ENCODE results near the gene LUZP4. TPM values are rescaled to one million over a fixed set of nuclear protein-coding genes. Genes with fewer than 3 reads are reported as not detected.

Gene LUZP4
- total RNA-seq, 1 experiment from 2014 or later = not detected

DNA sequence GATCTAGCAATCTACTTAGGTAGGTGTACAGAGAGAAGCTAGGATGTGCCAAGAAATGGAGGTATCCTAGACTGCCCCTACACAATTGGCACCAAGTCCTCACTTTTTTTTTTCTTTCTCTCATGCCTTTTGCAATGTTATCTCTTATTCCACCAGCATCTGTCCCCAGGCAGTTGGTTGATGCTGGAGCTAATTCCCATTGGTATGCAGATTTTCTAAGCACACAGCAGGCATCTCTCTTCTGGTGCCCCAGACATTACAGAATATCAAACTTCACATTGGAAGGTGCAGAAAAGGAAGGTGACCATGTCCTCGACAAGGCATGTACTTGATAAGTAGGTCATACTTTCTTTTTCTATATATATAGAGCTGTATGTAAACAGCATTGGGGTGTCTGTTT lies 21.6 kb downstream of the LUZP4 start (continued):
- TF ChIP-seq ZNF274 (IDR thresholded peaks at IDR 0.05; ENCODE audit: low read depth, low read length) = no peak
- TF ChIP-seq, protein P1, sequence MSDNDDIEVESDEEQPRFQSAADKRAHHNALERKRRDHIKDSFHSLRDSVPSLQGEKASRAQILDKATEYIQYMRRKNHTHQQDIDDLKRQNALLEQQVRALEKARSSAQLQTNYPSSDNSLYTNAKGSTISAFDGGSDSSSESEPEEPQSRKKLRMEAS (IDR thresholded peaks at IDR 0.05) = no peak

DNA sequence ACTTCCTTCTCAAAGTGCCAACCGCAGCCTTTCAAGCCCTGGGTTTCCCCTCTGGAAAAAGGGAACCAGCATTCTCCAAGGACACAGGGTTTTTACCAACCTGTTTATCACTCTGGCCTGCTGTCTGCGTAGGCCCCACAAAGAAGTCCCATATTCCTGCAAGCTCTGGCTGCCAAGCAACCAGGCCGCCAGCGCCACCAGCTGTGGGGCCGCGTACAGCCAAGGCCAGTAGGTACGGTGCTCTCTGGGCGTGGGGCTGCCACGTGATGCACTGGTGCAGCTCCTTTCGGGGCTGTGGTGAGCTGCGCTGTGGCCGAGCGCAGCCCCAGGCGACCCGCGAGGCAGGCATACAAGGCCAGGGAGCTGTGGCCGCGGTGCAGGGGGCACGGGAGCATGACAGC lies 22.1 kb downstream of the LUZP4 start:
- Histone ChIP-seq H3K36me3 (ENCODE audit: control insufficient read depth in 1 of 2, insufficient read depth in 2 of 2, low read length in 2 of 2) (no peaks in the 10 kb centered on the region), H3K4me3 (replicated peaks in 1 of 2; ENCODE audit: low read depth in 1 of 2, low read length in 2 of 2) (no peak overlapping the region), H3K4me2 (ENCODE audit: low read length) (no peak overlapping the region), H3K9me2 (ENCODE audit: insufficient read depth) (no peaks in the 10 kb centered on the region), H3K79me2 (ENCODE audit: insufficient read depth, low read length) (no peaks in the 10 kb centered on the region), H3K9ac (ENCODE audit: low read length) (no peak overlapping the region), H2AFZ (ENCODE audit: low read depth, low read length, poor library complexity, severe bottlenecking) (no peak overlapping the region), H3K9me3 (ENCODE audit: control insufficient read depth in 1 of 2, insufficient read depth in 1 of 2, low read depth in 1 of 2, low read length in 2 of 2) (no peaks in the 10 kb centered on the region), H3K4me1 (ENCODE audit: control insufficient read depth in 1 of 2, insufficient read depth in 2 of 2, low read length in 2 of 2) (no peaks in the 10 kb centered on the region), H3K27me3 (ENCODE audit: insufficient read depth, low read length) (no peaks in the 10 kb centered on the region), H4K20me1 (ENCODE audit: insufficient read depth) (no peaks in the 10 kb centered on the region), H3K27ac (ENCODE audit: low read depth, low read length) (no peak overlapping the region)
- TF ChIP-seq, protein P2, sequence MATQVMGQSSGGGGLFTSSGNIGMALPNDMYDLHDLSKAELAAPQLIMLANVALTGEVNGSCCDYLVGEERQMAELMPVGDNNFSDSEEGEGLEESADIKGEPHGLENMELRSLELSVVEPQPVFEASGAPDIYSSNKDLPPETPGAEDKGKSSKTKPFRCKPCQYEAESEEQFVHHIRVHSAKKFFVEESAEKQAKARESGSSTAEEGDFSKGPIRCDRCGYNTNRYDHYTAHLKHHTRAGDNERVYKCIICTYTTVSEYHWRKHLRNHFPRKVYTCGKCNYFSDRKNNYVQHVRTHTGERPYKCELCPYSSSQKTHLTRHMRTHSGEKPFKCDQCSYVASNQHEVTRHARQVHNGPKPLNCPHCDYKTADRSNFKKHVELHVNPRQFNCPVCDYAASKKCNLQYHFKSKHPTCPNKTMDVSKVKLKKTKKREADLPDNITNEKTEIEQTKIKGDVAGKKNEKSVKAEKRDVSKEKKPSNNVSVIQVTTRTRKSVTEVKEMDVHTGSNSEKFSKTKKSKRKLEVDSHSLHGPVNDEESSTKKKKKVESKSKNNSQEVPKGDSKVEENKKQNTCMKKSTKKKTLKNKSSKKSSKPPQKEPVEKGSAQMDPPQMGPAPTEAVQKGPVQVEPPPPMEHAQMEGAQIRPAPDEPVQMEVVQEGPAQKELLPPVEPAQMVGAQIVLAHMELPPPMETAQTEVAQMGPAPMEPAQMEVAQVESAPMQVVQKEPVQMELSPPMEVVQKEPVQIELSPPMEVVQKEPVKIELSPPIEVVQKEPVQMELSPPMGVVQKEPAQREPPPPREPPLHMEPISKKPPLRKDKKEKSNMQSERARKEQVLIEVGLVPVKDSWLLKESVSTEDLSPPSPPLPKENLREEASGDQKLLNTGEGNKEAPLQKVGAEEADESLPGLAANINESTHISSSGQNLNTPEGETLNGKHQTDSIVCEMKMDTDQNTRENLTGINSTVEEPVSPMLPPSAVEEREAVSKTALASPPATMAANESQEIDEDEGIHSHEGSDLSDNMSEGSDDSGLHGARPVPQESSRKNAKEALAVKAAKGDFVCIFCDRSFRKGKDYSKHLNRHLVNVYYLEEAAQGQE (IDR thresholded peaks at IDR 0.05; ENCODE audit: low read depth) = no peak
- TF ChIP-seq EGR1 (IDR thresholded peaks at IDR 0.05; ENCODE audit: low read depth) (no peak), SP1 (IDR thresholded peaks at IDR 0.05; ENCODE audit: low read depth) (no peak), ELF1 (IDR thresholded peaks at IDR 0.05; ENCODE audit: borderline replicate concordance, low read depth) (no peak), TCF7L2 (IDR thresholded peaks at IDR 0.05; ENCODE audit: borderline replicate concordance, extremely low read depth, insufficient read depth, insufficient read length) (no peak)
- TF ChIP-seq, protein P3, sequence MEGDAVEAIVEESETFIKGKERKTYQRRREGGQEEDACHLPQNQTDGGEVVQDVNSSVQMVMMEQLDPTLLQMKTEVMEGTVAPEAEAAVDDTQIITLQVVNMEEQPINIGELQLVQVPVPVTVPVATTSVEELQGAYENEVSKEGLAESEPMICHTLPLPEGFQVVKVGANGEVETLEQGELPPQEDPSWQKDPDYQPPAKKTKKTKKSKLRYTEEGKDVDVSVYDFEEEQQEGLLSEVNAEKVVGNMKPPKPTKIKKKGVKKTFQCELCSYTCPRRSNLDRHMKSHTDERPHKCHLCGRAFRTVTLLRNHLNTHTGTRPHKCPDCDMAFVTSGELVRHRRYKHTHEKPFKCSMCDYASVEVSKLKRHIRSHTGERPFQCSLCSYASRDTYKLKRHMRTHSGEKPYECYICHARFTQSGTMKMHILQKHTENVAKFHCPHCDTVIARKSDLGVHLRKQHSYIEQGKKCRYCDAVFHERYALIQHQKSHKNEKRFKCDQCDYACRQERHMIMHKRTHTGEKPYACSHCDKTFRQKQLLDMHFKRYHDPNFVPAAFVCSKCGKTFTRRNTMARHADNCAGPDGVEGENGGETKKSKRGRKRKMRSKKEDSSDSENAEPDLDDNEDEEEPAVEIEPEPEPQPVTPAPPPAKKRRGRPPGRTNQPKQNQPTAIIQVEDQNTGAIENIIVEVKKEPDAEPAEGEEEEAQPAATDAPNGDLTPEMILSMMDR (IDR thresholded peaks at IDR 0.05 in 2 of 3, conservative IDR thresholded peaks at IDR 0.05 in 1 of 3; ENCODE audit: borderline replicate concordance in 1 of 3, insufficient read depth in 1 of 3, low read depth in 2 of 3, low read length in 2 of 3) = no peak
- TF ChIP-seq, protein P4, sequence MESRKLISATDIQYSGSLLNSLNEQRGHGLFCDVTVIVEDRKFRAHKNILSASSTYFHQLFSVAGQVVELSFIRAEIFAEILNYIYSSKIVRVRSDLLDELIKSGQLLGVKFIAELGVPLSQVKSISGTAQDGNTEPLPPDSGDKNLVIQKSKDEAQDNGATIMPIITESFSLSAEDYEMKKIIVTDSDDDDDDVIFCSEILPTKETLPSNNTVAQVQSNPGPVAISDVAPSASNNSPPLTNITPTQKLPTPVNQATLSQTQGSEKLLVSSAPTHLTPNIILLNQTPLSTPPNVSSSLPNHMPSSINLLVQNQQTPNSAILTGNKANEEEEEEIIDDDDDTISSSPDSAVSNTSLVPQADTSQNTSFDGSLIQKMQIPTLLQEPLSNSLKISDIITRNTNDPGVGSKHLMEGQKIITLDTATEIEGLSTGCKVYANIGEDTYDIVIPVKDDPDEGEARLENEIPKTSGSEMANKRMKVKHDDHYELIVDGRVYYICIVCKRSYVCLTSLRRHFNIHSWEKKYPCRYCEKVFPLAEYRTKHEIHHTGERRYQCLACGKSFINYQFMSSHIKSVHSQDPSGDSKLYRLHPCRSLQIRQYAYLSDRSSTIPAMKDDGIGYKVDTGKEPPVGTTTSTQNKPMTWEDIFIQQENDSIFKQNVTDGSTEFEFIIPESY (IDR thresholded peaks at IDR 0.05; ENCODE audit: extremely low read depth, insufficient replicate concordance, low read length) = no peak
- ATAC-seq (no peak), DNase-seq (ENCODE audit: low read depth, low spot score) (no peak)
- ChIA-PET CTCF (no interaction called here), RAD21 (ENCODE audit: low non-redundant PET in 1 of 2, low total read pairs in 2 of 2, uncharacterized antibody in 2 of 2, unreplicated experiment in 2 of 2) (no interaction called here), POLR2A (no interaction called here)
- no TSS peak for BruUV-seq (replicated peaks)
- intact Hi-C loops (cut with micrococcal nuclease) = no loop called here

All from HCT116 (cell line).